HT1080 (cell line): ENCODE data around the gene ANAPC13. TPM values are rescaled to one million over a fixed set of nuclear protein-coding genes. Genes with fewer than 3 reads are reported as not detected.

Experiments
- DNase-seq: peaks from one replicate; pipeline ENCODE4 v3.0.0-alpha.2; 2015; ENCODE audit warnings: low read depth
- polyA plus RNA-seq, 2 experiments: library from polyadenylated mRNA; depleted of rRNA; stranded (reverse); fragments of >200 nt; gene quantifications; 2 replicates each; pipeline ENCODE4 v1.2.3, GENCODE V29; 2015
- total RNA-seq: library from RNA; depleted of rRNA; stranded (reverse); fragments of >200 nt; shearing (Covaris generic); gene quantifications from 2 replicates; pipeline ENCODE4 v1.2.3, GENCODE V29; 2014; rRNA removed

The ANAPC13 gene, protein sequence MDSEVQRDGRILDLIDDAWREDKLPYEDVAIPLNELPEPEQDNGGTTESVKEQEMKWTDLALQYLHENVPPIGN
- total RNA-seq, result 82.9 and 104 TPM in 2 replicates
- polyA plus RNA-seq (2015; cell fraction: cytosol; rRNA removed), result 156 and 166 TPM in 2 replicates
- 66.5 and 67.2 TPM in 2 replicates for polyA plus RNA-seq (2015; cell fraction: nucleus; rRNA removed)

GRCh38 chr3:134485718-134486576, at the start of gene ANAPC13, which contains the start of gene CEP63:
Gene ANAPC13 (minus strand): TSS chr3:134485985. CDS start chr3:134482904, 3,081 bp downstream.
Gene CEP63 (plus strand): TSS chr3:134486057. CDS start chr3:134495321, 9,264 bp downstream.
- peak; percentile 99 for DNase-seq

- peak; percentile 15 for DNase-seq
Observed at GRCh38 chr3:134535186-134535970, 49.6 kb upstream of the ANAPC13 start.

- DNase-seq, result no peak
Observed at GRCh38 chr3:134533493-134533892, 47.7 kb upstream of the ANAPC13 start.

GRCh38 chr3:134527538-134528186, 41.9 kb upstream of the ANAPC13 start:
- no peak for DNase-seq

DNA sequence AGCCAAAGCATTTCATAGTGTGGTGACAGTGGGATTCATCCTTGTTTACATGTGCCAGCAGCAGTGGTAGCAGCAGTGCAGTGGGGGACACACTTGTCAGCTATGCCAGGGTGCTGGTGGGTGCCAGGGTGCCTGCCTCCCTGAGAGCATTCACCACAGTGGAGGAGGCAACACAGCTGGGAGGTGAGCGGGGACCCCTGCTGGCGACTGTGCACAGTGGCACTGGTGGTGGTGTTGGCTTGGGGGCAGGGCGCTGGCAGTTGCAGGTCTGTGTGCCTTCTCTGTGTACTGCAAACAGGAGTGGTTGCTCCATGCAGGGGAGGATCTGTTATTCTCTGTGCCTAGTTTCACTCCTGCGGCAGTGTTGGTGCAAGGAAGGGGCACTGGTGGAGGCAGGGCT, 41.3 kb upstream of the ANAPC13 start:
- peak; percentile 17 for DNase-seq

DNA sequence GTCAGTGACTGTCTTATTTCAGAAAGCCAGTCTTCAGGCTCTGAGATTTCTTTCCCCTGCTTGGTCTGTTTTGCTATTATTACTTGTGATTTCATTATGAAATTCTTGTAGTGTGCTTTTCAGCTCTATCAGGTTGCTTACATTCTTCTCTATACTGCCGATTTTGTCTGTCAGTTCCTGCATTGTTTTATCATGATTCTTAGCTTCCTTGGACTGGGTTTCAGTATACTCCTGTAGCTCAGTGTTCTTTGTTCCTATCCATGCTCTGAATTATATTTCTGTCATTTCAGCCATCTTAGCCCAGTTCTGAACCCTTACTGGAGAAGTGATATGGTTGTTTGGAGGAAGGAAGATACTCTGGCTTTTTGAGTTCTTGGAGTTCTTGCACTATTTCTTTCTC, 40.5 kb upstream of the ANAPC13 start:
- DNase-seq, result no peak

DNA sequence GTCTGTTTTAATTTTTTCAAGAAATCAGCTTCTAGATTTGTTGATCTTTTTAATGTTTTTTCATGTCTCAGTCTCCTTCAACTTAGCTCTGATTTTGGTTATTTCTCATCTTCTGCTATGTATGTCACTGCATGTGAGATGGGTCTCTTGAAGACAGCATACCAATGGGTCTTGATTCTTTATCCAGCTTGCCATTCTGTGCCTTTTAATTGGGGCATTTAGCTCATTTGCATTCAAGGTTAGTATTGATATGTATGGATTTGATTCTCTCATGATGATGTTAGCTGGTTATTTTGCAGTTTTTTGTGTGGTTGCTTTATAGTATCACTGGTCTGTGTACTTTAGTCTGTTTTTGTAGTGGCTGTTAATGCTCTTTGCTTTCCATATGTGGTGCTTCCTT, 39.5 kb upstream of the ANAPC13 start:
- no peak for DNase-seq

DNA sequence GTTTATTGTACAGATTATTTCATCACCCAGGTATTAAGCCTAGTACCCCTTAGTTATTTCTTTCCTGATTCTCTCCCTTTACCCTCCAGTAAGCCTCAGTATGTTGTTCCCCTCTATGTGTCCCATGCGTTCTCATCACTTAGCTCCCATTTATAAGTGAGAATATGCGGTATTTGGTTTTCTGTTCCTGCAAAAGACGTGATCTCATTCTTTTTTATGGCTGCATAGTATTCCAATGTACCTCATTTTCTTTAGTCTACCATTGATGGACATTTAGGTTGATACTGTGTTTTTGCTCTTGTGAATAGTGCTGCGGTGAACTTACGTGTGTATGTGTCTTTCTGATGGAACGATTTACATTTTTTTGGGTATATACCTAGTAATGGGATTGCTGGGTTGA, 36.8 kb upstream of the ANAPC13 start:
- DNase-seq, result no peak

- DNase-seq, result no peak
Observed at GRCh38 chr3:134517791-134518190, 32.0 kb upstream of the ANAPC13 start.

- DNase-seq, result no peak
Observed at GRCh38 chr3:134516905-134517304, 31.1 kb upstream of the ANAPC13 start.

DNA sequence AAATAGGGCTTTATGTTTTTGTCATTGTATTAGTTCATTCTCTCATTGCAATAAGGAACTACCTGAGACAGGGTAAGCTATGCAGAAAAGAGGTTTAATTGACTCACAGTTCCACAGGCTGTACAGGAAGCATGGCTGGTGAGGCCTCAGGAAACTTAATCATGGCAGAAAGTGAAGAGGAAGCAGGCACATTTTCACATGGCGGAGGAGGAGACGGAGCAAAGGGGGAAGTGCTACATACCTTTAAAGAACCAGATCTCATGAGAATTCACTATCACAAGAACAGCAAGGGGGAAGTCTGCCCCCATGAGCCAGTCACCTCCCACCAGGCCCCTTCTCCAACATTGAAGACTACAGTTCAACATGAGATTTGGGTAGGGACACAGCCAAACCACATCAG, 25.7 kb upstream of the ANAPC13 start:
- DNase-seq, result no peak

- DNase-seq, result no peak
Observed at GRCh38 chr3:134505485-134505884, 19.7 kb upstream of the ANAPC13 start.

DNA sequence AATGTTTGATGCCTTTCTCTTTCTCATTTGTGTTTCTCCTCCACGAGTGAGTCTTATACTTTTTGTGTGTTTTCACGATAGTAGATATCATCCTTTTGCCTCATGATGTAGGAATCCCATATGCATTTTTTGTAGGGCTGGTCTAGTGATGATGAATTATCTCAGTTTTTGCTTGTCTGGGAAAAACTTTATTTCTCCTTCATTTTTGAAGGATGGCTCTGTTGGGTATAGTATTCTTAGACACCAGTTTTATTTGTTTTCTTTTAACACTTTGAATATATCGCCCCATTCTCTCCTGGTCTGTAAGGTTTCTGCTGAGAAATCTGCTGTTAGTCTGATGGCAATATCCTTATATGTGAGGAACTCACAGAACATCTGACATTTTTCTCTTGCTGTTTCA, 18.3 kb upstream of the ANAPC13 start:
- DNase-seq, result no peak

DNA sequence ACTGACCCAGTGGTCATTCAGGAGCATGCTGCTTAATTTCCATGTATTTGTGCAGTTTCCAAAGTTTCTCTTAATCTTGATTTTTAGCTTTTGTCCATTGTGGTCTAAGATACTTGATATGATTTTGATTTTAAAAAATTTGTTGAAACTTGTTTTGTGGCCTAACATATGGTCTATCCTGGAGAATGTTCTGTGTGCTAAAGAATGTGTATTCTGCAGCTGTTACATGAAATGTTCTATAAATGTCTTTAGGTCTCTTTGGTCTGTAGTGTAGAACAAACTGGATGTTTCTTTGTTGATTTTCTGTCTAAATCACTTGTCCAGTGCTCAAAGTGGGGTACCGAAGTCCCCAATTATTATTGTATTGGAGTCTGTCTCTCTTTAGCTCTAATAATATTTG, 17.5 kb upstream of the ANAPC13 start:
- no peak for DNase-seq

GRCh38 chr3:134496471-134497071, 10.8 kb upstream of the ANAPC13 start:
- peak; percentile 57 for DNase-seq

DNA sequence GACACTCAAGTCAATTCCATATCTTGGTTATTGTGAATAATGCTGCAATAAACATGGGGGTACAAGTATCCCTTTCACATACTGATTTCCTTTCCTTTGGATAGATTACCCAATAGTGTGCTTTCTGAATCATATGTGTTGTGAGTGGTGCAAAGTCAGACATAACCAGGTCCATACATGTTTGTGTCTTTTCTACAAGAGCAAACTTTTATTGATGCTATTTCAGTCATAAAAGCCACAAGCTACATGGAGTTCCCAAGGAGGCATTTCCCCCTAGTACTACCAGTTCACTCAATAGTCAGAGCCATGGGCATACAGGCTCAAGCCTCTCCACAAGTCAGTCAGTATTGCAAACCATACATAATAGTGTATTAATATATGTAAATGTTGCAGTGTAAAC, 10.2 kb upstream of the ANAPC13 start:
- no peak for DNase-seq

DNA sequence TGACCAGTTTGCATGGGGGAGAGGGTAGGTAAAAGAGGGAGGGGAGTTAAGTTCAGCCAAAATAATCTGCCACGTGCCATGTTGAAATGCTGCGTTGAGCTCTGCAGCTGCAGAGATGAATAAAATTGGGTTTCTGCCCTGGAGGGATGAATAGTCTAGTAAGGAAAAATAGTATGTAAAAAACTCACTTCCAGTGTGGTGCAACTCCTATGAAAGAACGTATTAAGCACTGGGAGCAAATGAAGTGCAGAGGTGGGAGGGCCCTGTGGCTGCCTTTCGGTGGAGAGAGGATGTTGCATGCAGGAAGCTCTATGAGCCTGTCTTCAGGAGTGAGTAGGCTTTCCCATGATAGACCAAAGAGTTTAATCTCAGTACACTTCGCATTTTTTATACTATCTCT, 8.7 kb upstream of the ANAPC13 start:
- no peak for DNase-seq

GRCh38 chr3:134487406-134487805, 1.6 kb upstream of the ANAPC13 start:
- peak; percentile 30 for DNase-seq

DNA sequence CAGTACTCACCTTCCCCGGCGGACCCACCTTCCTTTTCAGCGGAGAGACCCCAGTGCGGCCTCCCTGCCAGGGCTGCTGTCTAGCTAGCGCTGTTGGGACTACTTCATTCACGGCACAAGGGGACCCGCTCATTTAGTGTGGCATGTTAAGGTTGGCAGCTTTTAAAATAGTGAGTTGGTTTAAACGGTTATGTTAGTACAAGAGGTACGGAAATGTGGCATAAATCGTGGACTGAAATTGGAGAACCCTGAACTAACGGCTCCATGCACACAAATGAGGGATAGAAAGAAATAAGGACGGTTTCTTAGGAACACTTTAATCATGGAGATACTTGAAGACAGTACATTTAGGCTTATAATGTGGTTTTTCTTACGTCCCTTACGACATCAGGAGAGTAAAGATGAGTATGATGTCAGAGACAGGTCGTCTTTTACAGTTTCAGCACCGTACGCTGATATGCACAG, 824 bp upstream of the ANAPC13 start:
- no peak for DNase-seq

DNA sequence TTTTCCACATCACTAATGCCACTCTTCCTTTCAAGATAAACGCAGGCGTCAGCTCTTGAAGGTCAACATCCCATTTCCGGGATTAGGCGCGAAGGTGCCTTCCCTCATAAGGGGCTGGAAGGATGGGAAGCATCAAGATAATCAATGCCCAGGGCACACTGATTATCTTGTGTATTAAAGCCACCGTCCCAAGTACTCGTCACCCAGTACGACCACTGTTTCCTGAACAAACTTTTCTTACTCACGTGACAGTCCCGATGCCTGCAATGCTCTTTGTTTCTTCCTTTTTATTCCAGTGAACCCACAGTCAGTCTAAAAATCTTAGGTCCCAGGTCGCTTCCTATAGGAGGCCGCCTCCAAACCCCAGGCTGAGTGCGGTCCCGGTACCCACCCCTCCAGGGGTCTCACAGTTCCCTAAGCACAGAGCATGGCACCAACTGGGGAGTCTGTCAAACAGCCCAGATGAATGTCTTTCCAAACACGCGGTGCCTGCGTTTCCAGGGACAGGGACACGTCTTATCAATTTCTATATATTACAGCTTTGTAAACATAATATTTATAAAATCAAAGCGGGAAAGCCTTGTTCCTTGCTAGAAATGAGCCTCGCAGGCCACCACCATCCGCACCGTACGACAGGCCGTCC, 589 bp downstream of the ANAPC13 start:
- DNase-seq, result no peak
